IPS-18a (cell line): Measurements from ENCODE around the gene UCP3.

Experiments
- H3K27ac ChIP-seq: one replicate; pipeline ENCODE4 v1.5.1; 2013; ENCODE audit warnings: low read length
- H3K27me3 ChIP-seq: one replicate; pipeline ENCODE4 v1.6.1; 2013; ENCODE audit warnings: mild to moderate bottlenecking, low read length; ENCODE audit not compliant: control insufficient read depth, insufficient read depth
- H3K36me3 ChIP-seq: one replicate; pipeline ENCODE4 v1.6.1; 2013; ENCODE audit warnings: low read depth, low read length; ENCODE audit not compliant: control insufficient read depth
- H3K4me1 ChIP-seq: one replicate; pipeline ENCODE4 v1.6.1; 2013; ENCODE audit warnings: low read depth, low read length; ENCODE audit not compliant: control insufficient read depth
- H3K4me3 ChIP-seq: one replicate; pipeline ENCODE4 v1.5.1; 2013; ENCODE audit warnings: low read length
- H3K9ac ChIP-seq: one replicate; pipeline ENCODE4 v1.6.1; 2013; ENCODE audit warnings: mild to moderate bottlenecking, low read length, moderate library complexity
- H3K9me3 ChIP-seq: one replicate; pipeline ENCODE4 v1.6.1; 2013; ENCODE audit warnings: low read depth, low read length; ENCODE audit not compliant: control insufficient read depth

Gene UCP3

DNA sequence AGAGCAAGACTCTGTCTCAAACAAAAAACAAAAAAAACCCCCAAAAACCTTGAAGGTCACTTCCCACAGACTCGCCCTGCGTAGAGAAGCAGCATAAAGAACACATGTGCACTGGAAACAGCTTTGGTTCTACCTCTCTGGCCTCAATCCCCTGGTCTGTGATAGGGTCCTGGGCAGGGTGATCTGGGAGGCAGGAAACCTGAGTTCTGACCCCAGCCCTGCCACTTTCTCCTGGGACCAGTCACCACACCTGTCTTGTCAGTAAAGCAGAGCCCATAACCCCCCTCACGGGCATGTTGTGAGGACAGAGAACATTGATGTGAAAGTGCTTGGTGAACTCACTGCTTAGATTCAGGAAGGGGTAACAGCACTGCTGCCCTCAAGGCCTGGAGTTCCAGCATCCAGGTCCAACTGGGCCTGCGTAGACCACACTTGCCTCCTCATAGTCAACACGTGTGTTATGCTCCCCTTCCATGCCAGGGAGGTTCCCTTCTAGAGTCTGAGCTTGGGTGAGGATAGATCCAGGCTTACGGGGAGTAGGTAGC, 37.6 kb downstream of the UCP3 start:
- Histone ChIP-seq H3K4me1 (no peaks in the 10 kb centered on the region), H3K9me3 (no peaks in the 10 kb centered on the region), H3K9ac (no peak overlapping the region), H3K27me3 (no peaks in the 10 kb centered on the region), H3K27ac (no peak overlapping the region), H3K36me3 (peaks cover 14% of the 10 kb centered on the region), H3K4me3 (no peak overlapping the region)

DNA sequence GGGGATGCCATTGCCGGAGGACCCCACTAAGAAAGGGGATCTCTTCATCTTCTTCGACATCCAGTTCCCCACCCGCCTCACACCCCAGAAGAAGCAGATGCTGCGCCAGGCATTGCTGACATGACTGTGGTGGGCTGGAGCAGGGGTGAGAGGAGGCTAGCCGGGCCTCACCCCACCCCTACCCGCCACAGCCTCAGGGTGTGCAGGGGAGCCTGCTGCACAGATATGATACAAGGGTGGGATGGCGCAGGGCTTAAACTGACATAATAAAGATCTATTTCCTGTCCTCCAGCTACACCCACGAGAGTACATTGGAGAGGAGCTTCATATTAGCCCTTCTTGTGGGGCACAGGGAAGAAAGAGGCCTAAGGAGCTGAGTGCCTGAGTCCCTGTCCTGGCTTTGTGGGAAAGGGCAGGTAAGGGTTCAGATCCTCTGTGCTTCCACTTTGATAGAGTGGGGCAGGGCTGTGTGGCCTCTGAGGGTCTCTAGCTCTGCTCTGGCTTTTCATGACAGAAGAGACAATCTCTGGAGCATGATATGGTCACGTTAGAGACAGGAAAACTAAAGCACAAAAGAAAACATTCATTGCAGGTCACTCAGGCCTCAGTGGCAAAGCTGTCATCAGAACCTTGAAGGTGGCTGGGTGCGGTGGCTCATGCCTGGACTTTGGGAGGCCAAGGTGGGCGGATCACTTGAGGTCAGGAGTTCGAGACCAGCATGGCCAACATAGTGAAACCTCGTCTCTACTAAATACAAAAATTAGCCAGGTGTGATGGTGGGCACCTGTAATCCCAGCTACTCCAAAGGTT, 38.7 kb downstream of the UCP3 start:
- Histone ChIP-seq H3K27me3 (no peaks in the 10 kb centered on the region), H3K36me3 (peaks cover 4% of the 10 kb centered on the region), H3K9ac (no peak overlapping the region), H3K9me3 (no peaks in the 10 kb centered on the region), H3K4me1 (no peaks in the 10 kb centered on the region), H3K4me3 (no peak overlapping the region), H3K27ac (no peak overlapping the region)

DNA sequence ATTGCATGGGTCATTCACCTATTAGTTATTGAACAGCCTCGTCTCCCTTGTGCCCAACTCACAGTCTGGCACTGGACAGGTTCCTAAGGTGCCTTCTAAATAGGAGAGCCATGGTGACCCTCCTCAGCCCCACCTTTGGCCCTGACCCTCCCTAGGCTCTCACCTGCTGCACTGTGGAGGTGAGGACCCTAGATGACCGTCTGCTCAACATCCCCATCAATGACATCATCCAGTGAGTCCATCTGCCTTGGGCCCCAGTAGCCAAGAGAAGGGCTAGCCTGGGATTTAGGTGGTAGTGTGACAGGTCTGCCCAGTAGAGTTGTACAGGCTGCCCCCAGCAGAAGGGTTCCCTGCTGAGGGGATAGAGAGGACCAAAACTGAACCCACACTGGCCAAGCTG, 39.8 kb downstream of the UCP3 start:
- Histone ChIP-seq H3K9me3 (no peaks in the 10 kb centered on the region), H3K4me3 (no peak overlapping the region), H3K4me1 (no peaks in the 10 kb centered on the region), H3K27me3 (no peaks in the 10 kb centered on the region), H3K9ac (no peak overlapping the region), H3K36me3 (no peaks in the 10 kb centered on the region), H3K27ac (no peak overlapping the region)

DNA sequence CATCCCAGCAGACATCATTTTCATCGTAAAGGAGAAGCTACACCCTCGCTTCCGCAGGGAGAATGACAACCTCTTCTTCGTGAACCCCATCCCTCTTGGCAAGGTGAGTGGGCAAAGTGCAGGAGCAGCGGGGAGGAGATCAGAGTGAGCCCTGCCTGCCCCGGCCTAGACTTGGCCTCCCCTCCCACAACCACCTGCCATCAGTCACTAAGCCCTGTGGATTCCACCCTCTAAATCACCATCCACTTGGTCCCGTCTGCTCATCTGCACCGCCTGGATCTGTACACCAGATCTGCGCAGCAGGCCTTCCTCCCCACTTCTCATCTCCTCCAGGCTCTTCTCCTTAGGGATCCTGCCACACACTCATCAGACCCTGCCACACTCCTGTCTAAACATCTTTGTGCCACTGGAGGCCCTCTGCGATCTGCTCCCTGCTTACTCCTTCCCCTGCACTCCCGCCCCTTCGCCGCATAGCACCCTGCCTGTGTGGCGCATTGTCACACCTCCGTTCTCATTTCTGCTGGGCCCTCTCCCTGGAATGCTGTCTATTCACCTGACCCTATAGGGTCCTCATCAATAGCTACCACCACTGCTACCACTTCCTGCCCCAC, 40.4 kb downstream of the UCP3 start:
- H3K27ac ChIP-seq = no peak overlapping the region
- no peak overlapping the region for H3K9ac ChIP-seq
- no peaks in the 10 kb centered on the region for H3K4me1 ChIP-seq
- H3K9me3 ChIP-seq = no peaks in the 10 kb centered on the region
- H3K27me3 ChIP-seq = no peaks in the 10 kb centered on the region
- no peak overlapping the region for H3K4me3 ChIP-seq
- H3K36me3 ChIP-seq = no peaks in the 10 kb centered on the region

DNA sequence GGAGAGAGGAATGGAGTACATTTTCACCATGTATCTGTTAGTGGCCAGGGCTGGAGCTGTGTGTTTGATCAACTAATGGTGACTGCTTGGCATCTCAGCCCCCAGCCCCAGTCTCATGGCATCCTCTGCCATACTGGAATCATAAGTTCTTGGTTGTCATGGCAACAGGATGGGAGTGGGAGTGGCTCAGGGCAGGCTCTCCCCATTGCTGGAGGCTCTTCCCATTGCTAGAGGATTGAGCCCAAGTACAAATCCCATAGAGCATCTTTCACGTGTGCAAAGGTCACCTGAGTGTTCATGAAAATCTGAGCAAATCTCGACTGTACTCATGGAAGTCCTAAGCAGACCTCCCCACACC, 43.1 kb downstream of the UCP3 start:
- Histone ChIP-seq H3K36me3 (no peaks in the 10 kb centered on the region), H3K4me3 (no peak overlapping the region), H3K9ac (no peak overlapping the region), H3K9me3 (no peaks in the 10 kb centered on the region), H3K4me1 (no peaks in the 10 kb centered on the region), H3K27ac (no peak overlapping the region), H3K27me3 (no peaks in the 10 kb centered on the region)

DNA sequence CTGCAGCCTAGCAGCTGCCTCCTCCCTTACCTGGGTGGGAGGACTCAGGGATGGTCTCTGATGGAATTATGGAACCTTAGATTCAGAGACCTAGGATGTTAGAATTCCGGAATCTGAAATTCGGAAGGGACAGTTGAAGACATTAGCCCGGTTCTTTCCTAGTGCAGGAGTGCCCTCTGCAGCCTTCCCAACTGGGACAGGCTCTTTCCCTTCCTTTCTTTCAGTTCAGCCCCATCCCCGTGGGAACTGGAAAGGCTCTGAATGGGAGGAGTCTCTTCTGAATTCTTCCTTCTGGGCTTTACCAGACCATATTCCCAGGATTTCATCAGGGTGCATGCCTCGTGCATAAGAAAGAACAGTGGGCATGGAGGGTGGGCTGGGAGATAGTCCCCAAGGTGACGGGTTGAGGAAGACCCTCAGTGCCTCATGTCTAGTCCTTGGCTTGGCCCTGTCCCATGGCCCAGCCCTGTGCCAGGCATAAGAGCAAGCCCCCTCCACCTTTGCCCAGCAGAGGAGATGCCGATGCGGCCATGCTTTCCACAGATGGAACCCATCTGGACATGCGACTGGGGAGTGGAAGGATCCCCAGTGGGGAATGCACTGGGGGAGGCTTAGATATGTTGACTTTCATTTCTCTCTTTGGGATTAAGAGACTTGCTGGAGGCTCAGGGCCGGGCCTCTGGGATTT, 43.7 kb downstream of the UCP3 start:
- Histone ChIP-seq H3K36me3 (no peaks in the 10 kb centered on the region), H3K9ac (no peak overlapping the region), H3K27ac (no peak overlapping the region), H3K9me3 (no peaks in the 10 kb centered on the region), H3K27me3 (no peaks in the 10 kb centered on the region), H3K4me1 (no peaks in the 10 kb centered on the region), H3K4me3 (no peak overlapping the region)

DNA sequence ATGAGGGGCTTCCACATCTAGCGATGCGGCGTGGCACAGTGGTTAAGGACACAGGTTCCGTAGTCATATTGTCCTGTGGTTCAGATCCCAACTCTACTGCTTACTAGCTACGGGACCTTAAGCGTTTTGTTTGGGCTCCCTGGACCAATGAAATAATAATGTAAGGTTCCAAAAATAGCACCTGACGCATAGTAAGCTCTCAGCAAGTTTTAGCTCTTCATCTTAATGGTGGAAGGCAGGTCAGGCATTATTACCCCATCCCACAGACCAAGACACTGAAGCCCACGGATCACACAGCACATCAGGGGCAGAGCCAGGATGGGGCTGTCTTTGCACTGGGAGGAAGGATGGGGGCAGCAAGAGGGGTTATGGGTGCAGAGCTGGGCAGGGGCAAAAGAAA, 45.0 kb downstream of the UCP3 start:
- Histone ChIP-seq H3K4me3 (no peak overlapping the region), H3K9ac (no peak overlapping the region)

DNA sequence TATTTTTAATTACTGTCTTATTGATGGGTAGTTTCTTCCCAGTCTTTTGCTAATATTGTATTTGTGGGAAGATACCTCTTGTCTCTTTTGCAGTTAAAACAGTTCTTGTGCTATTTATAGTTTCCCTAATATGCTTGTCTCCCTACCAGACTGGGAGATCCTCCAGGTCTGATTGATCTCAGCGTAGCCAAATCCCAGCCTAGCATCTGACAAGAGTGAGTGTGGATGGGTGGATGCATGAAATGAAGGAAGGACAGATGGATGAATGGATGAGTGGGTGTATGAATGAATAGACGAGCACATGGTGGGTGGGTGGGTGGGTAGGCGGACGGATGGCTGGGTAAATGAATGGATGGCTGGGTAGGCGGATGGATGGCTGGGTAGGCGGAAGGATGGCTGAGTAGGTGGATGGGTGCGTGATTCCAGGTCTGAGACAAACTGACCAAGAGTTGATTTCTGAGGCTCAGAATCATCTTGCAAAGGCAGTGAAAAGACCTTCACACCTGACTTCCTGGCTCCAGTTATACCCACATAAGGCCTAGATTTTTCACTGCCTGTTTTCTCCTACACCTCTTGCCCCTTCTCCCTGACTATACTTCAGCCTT, 46.7 kb downstream of the UCP3 start:
- no peak overlapping the region for H3K9ac ChIP-seq
- no peaks in the 10 kb centered on the region for H3K27me3 ChIP-seq
- no peaks in the 10 kb centered on the region for H3K36me3 ChIP-seq
- no peak overlapping the region for H3K27ac ChIP-seq
- H3K4me1 ChIP-seq = no peaks in the 10 kb centered on the region
- no peaks in the 10 kb centered on the region for H3K9me3 ChIP-seq
- no peak overlapping the region for H3K4me3 ChIP-seq

More for the DNA sequence above, 45.0 kb downstream of the UCP3 start:
- Histone ChIP-seq H3K27ac (no peak overlapping the region), H3K36me3 (no peaks in the 10 kb centered on the region), H3K4me1 (no peaks in the 10 kb centered on the region), H3K9me3 (no peaks in the 10 kb centered on the region), H3K27me3 (no peaks in the 10 kb centered on the region)

DNA sequence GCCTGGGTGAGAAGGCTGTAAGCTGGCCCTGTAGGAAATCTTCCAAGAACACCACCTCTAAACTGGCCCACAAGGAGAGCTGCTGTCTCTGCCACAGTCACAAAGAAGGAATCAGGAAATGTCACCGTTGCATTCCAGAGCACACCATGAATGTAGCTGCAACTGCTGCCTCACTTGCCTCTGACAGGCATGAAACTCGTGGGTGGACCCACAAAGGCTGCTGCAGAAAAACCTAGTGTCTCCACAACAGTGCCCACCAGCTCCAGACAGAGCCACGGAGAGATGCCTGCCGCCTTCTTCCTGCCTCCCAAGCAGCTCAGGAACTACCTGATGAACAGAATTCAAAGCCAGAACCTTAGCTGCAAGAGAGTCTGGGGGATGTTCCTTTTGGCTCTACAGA, 47.6 kb downstream of the UCP3 start:
- H3K4me3 ChIP-seq = no peak overlapping the region
- no peaks in the 10 kb centered on the region for H3K27me3 ChIP-seq
- no peak overlapping the region for H3K9ac ChIP-seq
- H3K9me3 ChIP-seq = no peaks in the 10 kb centered on the region
- no peak overlapping the region for H3K27ac ChIP-seq
- H3K4me1 ChIP-seq = no peaks in the 10 kb centered on the region
- H3K36me3 ChIP-seq = no peaks in the 10 kb centered on the region

DNA sequence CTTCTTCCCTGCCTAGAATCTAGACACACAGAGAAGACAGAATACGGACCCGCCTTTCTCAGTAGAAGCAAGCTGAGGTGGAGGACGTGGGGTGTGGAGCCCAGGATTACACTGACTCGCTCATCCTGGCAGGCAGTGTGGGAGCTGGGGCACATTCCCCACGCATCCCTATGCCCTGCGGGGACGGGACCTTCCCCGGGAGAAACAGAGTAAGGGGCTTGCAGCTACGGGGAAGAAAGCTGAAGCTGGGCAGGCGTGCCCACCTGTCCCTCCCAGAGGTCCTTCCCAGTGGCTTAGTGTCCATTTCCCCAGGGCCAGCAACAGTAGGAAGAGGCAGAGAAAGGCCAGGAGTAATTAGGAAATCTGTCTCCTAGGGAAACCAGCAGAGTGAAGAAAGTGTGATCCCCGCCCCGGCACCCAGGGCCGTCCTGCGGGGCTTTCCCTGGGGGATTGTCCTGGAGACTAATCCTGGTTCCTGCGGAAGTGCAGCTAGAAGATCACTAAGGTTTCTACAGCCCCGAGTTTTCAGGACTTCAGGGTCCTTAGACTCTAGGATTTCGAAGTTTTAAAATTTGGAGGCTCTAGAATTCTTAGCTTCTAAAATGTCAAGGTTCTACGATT, 50.3 kb downstream of the UCP3 start:
- Histone ChIP-seq H3K4me3 (no peak overlapping the region), H3K9ac (no peak overlapping the region), H3K36me3 (no peaks in the 10 kb centered on the region), H3K27ac (no peak overlapping the region), H3K4me1 (no peaks in the 10 kb centered on the region), H3K27me3 (no peaks in the 10 kb centered on the region), H3K9me3 (no peaks in the 10 kb centered on the region)
